NCI-H460 (cell line): Measurements from ENCODE around the gene HOXB7. TPM values are rescaled to one million over a fixed set of nuclear protein-coding genes. Genes with fewer than 3 reads are reported as not detected.

Experiments used
- DNase-seq: peaks from one replicate; pipeline ENCODE4 v3.0.0-alpha.2; 2016; ENCODE audit warnings: low read depth; ENCODE audit errors: extremely low read depth
- total RNA-seq: library from RNA; depleted of rRNA; stranded (reverse); fragments of >200 nt; shearing (Covaris generic); gene quantifications from 2 replicates; pipeline ENCODE4 v1.2.3, GENCODE V29; 2014

HOXB7 gene
- total RNA-seq, 1 experiment from 2014 or later: 13.0 TPM

- DNase-seq: no peak
Observed at GRCh38 chr17:48570325-48571023, 40.3 kb downstream of the HOXB7 start.

- DNase-seq: no peak
Observed at GRCh38 chr17:48569674-48570324, 41.0 kb downstream of the HOXB7 start.

- no peak for DNase-seq
Observed at GRCh38 chr17:48569240-48569582, 41.6 kb downstream of the HOXB7 start.

GRCh38 chr17:48568499-48569239 is 42.1 kb downstream of the HOXB7 start:
- DNase-seq: no peak

- no peak for DNase-seq
Observed at GRCh38 chr17:48567646-48568354, 43.0 kb downstream of the HOXB7 start.

- DNase-seq: no peak
Observed at GRCh38 chr17:48567209-48567608, 43.6 kb downstream of the HOXB7 start.

- DNase-seq: no peak
Observed at GRCh38 chr17:48566717-48567116, 44.1 kb downstream of the HOXB7 start.

- DNase-seq: no peak
Observed at GRCh38 chr17:48565925-48566710, 44.7 kb downstream of the HOXB7 start.

GRCh38 chr17:48565022-48565554 is 45.7 kb downstream of the HOXB7 start:
- DNase-seq: no peak

- no peak for DNase-seq
Observed at GRCh38 chr17:48564188-48565021, 46.4 kb downstream of the HOXB7 start.

GRCh38 chr17:48563867-48564187 is 47.0 kb downstream of the HOXB7 start:
- no peak for DNase-seq

GRCh38 chr17:48563385-48563838 is 47.4 kb downstream of the HOXB7 start:
- DNase-seq: no peak

- DNase-seq: no peak
Observed at GRCh38 chr17:48562934-48563333, 47.9 kb downstream of the HOXB7 start.

- DNase-seq: no peak
Observed at GRCh38 chr17:48561884-48562810, 48.7 kb downstream of the HOXB7 start.

GRCh38 chr17:48559840-48560817 is 50.7 kb downstream of the HOXB7 start:
- no peak for DNase-seq

GRCh38 chr17:48559122-48559839 is 51.5 kb downstream of the HOXB7 start:
- DNase-seq: no peak

- no peak for DNase-seq
Observed at GRCh38 chr17:48558831-48559121, 52.0 kb downstream of the HOXB7 start.
